Hepatic stellate cell (primary cell): ENCODE measurements around the gene RAB36.

ENCODE experiments used
- DNase-seq: peaks from one replicate; pipeline ENCODE4 v3.0.0; 2011; ENCODE audit warnings: low spot score

Gene RAB36

DNA sequence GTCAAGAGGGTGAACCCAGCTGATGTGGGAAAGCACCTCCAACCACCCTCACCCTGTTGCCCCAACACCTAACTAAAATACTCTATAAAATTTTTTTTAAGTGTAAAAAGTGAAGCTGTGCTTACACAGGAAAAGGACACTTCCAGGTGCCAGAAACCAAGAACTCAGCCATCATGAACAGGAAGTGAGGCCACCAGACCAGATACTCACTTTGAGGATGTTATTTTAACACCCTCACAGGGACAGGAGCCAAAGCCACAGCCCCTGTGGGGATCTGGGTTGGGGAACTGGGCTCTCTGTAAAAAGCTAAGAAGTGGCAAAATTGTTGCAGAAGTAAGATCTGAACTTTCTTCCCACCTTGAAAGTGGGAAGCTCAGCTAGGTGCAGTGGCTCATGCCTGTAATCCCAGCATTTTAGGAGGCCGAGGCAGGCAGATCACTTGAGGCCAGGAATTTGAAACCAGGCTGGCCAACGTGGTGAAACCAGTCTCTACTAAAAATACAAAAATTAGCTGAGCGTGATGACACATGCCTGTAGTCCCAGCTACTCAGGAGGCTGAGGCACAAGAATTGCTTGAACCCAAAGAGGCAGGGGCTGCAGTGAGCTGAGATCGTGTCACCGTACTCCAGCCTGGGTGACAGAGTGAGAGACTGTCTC, 7.2 kb upstream of the RAB36 start:
- DNase-seq: no peak

DNA sequence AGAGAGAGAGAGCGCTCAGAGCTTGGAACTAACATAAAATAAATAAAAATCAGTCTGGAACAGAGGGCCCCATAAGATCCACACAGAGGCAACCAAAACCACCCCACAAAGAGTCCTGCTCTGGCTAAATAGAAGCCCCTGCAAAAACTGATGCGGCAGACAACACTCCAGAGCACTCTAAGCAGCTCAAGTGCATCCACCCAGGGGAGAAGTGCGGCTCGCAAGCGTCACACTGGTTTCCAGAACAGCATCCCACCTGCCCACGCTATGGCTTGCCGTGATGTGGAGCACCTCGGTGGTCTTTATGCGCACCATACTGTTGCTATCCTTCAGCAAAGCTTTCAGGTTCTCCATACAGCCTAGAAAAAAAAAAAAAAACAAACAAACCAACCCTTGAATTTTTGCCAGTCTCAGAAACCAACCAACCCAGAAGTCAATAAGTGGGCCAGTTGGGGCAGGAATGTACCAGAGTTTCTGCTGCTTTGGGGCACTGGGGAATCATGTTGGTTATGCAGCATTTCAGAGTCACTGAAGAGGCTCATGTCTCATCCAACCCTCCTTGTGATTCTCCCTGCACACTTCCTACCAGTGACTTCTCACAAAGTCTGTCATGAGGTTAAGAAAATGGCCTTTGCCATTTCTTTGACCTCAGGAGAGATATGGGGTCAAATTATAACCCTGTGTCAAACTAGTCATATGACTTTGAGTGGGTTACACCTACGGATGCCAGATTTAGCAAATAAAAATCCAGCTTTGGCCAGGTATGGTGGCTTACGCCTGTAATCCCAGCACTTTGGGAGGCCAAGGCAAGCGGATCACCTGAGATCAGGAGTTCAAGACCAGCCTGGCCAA, 6.5 kb upstream of the RAB36 start:
- no peak for DNase-seq

GRCh38 chr22:23140385-23140784, 4.9 kb upstream of the RAB36 start:
- DNase-seq: no peak

DNA sequence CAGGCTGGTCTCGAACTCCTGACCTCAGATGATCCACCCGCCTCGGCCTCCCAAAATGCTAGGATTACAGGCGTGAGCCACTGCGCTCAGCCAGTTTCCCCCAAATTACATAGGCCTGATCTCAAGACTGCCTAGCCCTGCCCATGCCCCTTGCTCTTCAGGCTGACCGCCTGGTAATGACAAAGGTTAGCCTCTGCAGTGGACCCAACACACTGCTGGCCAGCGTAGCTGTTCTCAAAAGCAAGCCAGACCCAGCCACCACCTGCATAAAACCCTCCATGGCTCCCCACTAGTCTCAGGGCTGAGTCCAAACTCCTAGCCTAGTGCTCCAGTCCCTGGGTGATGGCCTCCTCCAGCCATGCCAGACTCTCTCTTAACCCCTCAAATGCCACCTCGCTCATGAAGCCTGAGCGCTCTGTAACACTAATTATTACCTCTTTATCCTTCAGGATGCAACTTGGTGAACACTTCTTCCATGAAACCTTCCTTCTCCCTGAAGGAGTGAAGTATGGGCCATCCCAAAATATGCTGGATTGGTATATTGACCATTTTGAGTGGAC, 2.7 kb upstream of the RAB36 start:
- no peak for DNase-seq

DNA sequence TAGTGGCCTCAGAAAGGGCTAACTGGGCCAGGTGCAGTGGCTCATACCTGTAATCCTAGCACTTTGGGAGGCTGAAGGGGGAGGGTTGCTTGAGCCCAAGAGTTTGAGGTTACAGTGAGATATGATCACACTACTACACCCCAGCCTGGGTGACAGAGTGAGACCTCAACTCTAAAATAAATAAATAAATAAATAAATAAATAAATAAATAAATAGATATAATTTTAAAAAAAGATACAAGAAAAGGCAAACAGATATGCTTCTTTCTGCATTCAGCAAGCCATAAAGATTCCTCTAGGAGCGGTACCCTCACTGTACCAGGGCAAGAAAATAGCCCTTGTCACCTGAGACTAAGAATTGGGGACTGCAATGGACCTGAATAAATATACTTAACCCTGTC, 2.2 kb upstream of the RAB36 start:
- no peak for DNase-seq

DNA sequence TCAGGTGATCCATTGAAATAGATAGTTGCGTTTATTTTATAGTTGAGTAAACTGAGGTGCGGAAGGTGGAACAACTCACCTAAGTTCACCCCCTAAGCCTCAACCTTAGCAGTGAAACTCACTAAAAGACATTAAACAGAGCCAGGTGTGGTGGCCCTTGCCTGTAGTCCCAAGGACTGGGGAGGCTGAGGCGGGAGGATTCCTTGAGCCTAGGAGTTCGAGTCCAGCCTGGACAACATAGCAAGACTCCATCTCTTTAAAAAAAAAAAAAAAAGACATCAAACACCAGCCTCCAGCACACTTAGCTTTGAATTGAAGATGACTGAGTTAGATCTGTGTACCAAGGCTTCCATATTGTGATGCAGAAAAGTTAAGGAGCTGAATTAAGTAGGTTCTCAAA, 845 bp upstream of the RAB36 start:
- DNase-seq: no peak

- no peak for DNase-seq
Measured at GRCh38 chr22:23145878-23146470, 697 bp downstream of the RAB36 start.

GRCh38 chr22:23146478-23147205, 1.4 kb downstream of the RAB36 start:
- DNase-seq: no peak

- no peak for DNase-seq
Measured at GRCh38 chr22:23147617-23148387, 2.5 kb downstream of the RAB36 start.

- no peak for DNase-seq
Measured at GRCh38 chr22:23149743-23150238, 4.5 kb downstream of the RAB36 start.

- no peak for DNase-seq
Measured at GRCh38 chr22:23150762-23151161, 5.5 kb downstream of the RAB36 start.

GRCh38 chr22:23151827-23152226, 6.5 kb downstream of the RAB36 start:
- DNase-seq: no peak

- DNase-seq: no peak
Measured at GRCh38 chr22:23152238-23153114, 7.2 kb downstream of the RAB36 start.

DNA sequence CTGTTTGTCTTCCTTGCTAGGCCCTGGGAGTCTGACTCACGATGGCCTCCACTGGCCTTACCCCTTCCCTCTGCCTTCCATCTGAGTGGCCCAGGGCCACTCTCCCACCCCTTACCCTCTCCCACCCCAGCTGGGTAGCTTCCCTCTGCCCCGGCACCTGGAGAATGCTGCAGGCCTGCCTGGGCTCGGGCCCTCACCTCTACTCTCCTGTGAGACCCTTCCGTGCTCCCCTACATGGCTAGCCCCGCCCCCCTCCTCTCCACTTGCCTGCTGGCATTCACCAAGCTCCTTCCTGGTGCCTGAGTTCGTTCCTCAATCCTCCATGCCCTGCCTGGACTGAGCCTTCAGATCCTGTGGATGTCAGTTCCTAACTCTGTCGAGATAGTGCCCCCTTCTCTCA, 8.7 kb downstream of the RAB36 start:
- DNase-seq: no peak

- DNase-seq: no peak
Measured at GRCh38 chr22:23154461-23154860, 9.2 kb downstream of the RAB36 start.

- no peak for DNase-seq
Measured at GRCh38 chr22:23155143-23155542, 9.9 kb downstream of the RAB36 start.

- no peak for DNase-seq
Measured at GRCh38 chr22:23155831-23156230, 10.6 kb downstream of the RAB36 start.

DNA sequence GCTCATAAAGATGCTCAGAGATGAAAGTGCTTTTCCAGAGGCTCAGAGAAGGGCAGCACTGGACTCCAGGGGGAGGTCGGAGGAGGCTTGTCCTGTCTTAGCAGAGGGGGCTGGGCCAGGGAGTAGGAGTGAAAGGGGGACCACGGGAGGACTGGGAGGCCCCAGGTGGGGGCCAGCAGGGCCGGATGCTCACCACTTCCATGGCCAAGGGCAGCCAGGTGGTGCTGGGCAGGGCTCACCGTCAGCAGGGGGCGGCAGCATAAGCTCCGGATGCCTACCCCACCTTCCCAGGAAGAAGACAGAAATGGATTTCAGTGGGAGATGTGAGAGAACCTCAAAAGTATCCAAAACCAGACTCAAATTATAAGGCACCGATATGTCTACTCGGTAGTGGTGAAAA, 11.0 kb downstream of the RAB36 start:
- DNase-seq: no peak

GRCh38 chr22:23157560-23158515, 12.6 kb downstream of the RAB36 start:
- no peak for DNase-seq
